Measurements from ENCODE around the gene MYL12B.

MYL12B gene

GRCh38 chr18:3319894-3320454, 58.0 kb downstream of the MYL12B start:
- ChIA-PET CTCF (interaction anchor here (1.0 to 2.5 kb wide), 6 partner anchors 9 to 346 kb away, joined by 3 to 10 read pairs (median 6); no protein-coding TSS in a partner anchor), POLR2A (no interaction called here)
- no peak for TF ChIP-seq CTCF (IDR thresholded peaks at IDR 0.05; ENCODE audit: control extremely low read depth, extremely low read depth, low read depth, missing control alignments)
- no peak for DNase-seq (ENCODE audit: extremely low spot score)

- CTCF ChIA-PET: no interaction called here
- DNase-seq (ENCODE audit: extremely low spot score): no peak
- TF ChIP-seq CTCF (IDR thresholded peaks at IDR 0.05; ENCODE audit: control extremely low read depth, extremely low read depth, low read depth, missing control alignments): no peak
- POLR2A ChIA-PET: no interaction called here
These were observed 59.3 kb downstream of the MYL12B start for GRCh38 chr18:3321133-3321812.

GRCh38 chr18:3323900-3324299, 62.0 kb downstream of the MYL12B start:
- TF ChIP-seq CTCF (IDR thresholded peaks at IDR 0.05; ENCODE audit: control extremely low read depth, extremely low read depth, low read depth, missing control alignments): no peak
- POLR2A ChIA-PET: no interaction called here
- CTCF ChIA-PET: interaction anchor here (0.9 to 1.3 kb wide), 2 partner anchors 10 to 25 kb away, joined by 3 read pairs; no protein-coding TSS in a partner anchor
- peak; percentile 31 for DNase-seq (ENCODE audit: extremely low spot score)
